Endometrial microvascular endothelial cells (primary cell): ENCODE results near the gene PMCH. TPM values are rescaled to one million over a fixed set of nuclear protein-coding genes. Genes with fewer than 3 reads are reported as not detected.
"Not testable (repeated sequence)": the region's sequence is repeated elsewhere in the genome, so short reads cannot be mapped to it uniquely, and the experiment has no call there.

ENCODE experiments used
- in situ Hi-C: cut with HindIII; loops from 2 replicates; pipeline ENCODE4 v1.10.0; 2017; ENCODE audit warnings: low sequenced_read_pairs, low pct_unique_long_range_greater_than_20kb; ENCODE audit errors: inconsistent ontology term
- total RNA-seq: library from RNA; depleted of rRNA; stranded (reverse); fragments of >200 nt; gene quantifications from one replicate; pipeline ENCODE4 v1.2.3, GENCODE V29; 2015; ENCODE audit errors: inconsistent ontology term

PMCH gene
- total RNA-seq, 1 donor from 2014 or later, result not detected

- in situ Hi-C loops, result no loop called here
Observed at GRCh38 chr12:102163383-102163782, 34.2 kb downstream of the PMCH start.

- in situ Hi-C loops, result not testable (repeated sequence)
Observed at GRCh38 chr12:102155206-102155605, 42.4 kb downstream of the PMCH start.

DNA sequence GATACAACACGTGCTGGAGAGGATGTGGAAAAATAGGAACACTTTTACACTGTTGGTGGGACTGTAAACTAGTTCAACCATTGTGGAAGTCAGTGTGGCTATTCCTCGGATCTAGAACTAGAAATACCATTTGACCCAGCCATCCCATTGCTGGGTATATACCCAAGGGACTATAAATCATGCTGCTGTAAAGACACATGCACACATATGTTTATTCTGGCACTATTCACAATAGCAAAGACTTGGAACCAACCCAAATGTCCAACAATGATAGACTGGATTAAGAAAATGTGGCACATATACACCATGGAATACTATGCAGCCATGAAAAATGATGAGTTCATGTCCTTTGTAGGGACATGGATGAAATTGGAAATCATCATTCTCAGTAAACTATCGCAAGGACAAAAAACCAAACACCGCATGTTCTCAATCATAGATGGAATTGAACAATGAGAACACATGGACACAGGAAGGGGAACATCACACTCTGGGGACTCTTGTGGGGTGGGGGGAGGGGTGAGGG, 50.5 kb downstream of the PMCH start:
- in situ Hi-C loops, result not testable (repeated sequence)

Other genes with a start within 250 kb of the PMCH start
- gene WASHC3, start 135.8 kb downstream of the PMCH start, total RNA-seq, result 53.9 TPM
- 99.0 TPM for gene NUP37, start 77.7 kb downstream of the PMCH start, total RNA-seq
- 25.3 TPM for gene PARPBP, start 77.7 kb downstream of the PMCH start, total RNA-seq